Measurements from ENCODE around the gene TRIM2. TPM values are rescaled to one million over a fixed set of nuclear protein-coding genes. Genes with fewer than 3 reads are reported as not detected.

Gene TRIM2
- total RNA-seq, 1 donor = 39.8 TPM

DNA sequence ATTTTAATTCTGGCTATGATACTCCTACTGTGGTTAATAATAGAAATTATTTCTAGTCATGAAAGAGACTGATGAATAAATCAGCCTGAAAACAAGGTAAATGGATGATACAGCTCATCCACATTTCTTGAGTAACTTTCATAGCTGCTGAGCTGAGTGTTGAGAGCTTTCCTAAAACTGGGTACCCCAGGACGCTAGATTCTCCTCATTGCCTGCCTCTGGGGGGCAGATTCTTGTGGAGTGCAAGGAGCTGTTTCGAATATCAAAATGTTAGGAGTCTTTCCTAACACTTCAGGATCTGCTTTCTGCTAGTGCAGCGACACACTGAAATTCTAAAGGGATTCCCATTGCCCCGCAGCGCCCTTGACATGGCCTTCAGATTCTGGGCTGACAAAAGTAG is 142.3 kb downstream of the TRIM2 start:
- Histone ChIP-seq H4K20me1 (ENCODE audit: insufficient read depth, low read length) (no peaks in the 10 kb centered on the region), H3K79me2 (ENCODE audit: insufficient read depth, low read length) (peaks cover 18% of the 10 kb centered on the region), H3K36me3 (ENCODE audit: insufficient read depth, low read length) (no peaks in the 10 kb centered on the region), H3K9me3 (ENCODE audit: low read depth, low read length) (no peaks in the 10 kb centered on the region), H3K4me3 (ENCODE audit: insufficient read depth, low read length) (no peak overlapping the region), H3K27ac (ENCODE audit: low read depth, low read length) (no peak overlapping the region), H3K4me1 (ENCODE audit: insufficient read depth, low read length) (peaks cover 8% of the 10 kb centered on the region), H2AFZ (ENCODE audit: low read length) (no peak overlapping the region), H3K27me3 (ENCODE audit: insufficient read depth, low read length) (no peaks in the 10 kb centered on the region), H3K4me2 (ENCODE audit: insufficient read depth, low read length) (no peak overlapping the region)
- TF ChIP-seq, protein P1, sequence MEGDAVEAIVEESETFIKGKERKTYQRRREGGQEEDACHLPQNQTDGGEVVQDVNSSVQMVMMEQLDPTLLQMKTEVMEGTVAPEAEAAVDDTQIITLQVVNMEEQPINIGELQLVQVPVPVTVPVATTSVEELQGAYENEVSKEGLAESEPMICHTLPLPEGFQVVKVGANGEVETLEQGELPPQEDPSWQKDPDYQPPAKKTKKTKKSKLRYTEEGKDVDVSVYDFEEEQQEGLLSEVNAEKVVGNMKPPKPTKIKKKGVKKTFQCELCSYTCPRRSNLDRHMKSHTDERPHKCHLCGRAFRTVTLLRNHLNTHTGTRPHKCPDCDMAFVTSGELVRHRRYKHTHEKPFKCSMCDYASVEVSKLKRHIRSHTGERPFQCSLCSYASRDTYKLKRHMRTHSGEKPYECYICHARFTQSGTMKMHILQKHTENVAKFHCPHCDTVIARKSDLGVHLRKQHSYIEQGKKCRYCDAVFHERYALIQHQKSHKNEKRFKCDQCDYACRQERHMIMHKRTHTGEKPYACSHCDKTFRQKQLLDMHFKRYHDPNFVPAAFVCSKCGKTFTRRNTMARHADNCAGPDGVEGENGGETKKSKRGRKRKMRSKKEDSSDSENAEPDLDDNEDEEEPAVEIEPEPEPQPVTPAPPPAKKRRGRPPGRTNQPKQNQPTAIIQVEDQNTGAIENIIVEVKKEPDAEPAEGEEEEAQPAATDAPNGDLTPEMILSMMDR (IDR thresholded peaks at IDR 0.05; ENCODE audit: extremely low read depth, low read depth, low read length) = peak; percentile 21
- DNase-seq (ENCODE audit: insufficient read length, low spot score, missing footprints) = no peak

DNA sequence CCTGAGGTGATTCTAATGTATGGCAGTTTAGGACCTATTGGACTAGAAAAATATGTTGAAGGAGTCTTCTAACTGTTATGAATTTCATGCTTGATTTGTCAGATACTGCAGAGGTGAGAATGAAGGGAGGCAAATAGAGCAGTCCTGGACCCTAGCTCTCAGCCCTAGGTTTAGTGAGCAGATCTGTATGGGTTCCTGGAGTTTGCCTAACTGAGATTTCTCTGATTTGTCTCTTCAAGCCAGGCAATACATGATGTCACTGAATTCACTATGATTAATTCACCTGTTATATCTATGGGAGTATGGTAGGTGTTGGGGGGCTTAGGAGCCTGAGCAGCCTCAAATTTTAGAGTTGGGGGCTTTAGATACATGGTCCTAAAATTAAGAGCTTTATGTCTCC is 142.9 kb downstream of the TRIM2 start:
- TF ChIP-seq, protein P1 (IDR thresholded peaks at IDR 0.05; ENCODE audit: extremely low read depth, low read depth, low read length) = no peak
- peaks cover 18% of the 10 kb centered on the region for H3K79me2 ChIP-seq (ENCODE audit: insufficient read depth, low read length)

DNA sequence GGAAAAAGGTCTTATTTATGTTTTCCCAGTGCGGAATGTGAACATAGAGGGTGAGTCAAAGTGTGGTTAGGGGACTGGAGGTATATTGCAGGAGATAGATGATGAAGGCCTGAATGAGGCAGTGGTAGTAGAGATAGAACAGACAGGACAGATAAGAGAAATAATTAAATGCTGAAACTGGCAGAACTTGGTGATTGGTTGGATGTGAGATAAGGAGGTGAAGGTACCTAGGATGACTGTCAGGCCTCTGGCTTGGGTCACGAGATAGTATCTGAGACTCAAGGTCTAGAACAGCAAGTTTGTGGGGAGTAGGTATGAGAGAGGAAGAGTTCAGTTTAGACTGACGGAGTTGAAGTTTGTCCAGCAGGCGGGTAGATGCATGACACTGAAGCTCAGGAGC is 143.8 kb downstream of the TRIM2 start:
- Histone ChIP-seq H3K4me1 (ENCODE audit: insufficient read depth, low read length) (peaks cover 5% of the 10 kb centered on the region), H3K4me3 (ENCODE audit: insufficient read depth, low read length) (no peak overlapping the region), H3K36me3 (ENCODE audit: insufficient read depth, low read length) (no peaks in the 10 kb centered on the region), H3K4me2 (ENCODE audit: insufficient read depth, low read length) (no peak overlapping the region), H3K27ac (ENCODE audit: low read depth, low read length) (no peak overlapping the region), H4K20me1 (ENCODE audit: insufficient read depth, low read length) (no peaks in the 10 kb centered on the region), H2AFZ (ENCODE audit: low read length) (no peak overlapping the region), H3K79me2 (ENCODE audit: insufficient read depth, low read length) (peaks cover 18% of the 10 kb centered on the region), H3K27me3 (ENCODE audit: insufficient read depth, low read length) (no peaks in the 10 kb centered on the region), H3K9me3 (ENCODE audit: low read depth, low read length) (no peaks in the 10 kb centered on the region)
- TF ChIP-seq, protein P1 (IDR thresholded peaks at IDR 0.05; ENCODE audit: extremely low read depth, low read depth, low read length) = no peak
- no peak for DNase-seq (ENCODE audit: insufficient read length, low spot score, missing footprints)

More for the DNA sequence above, 142.9 kb downstream of the TRIM2 start:
- no peaks in the 10 kb centered on the region for H3K9me3 ChIP-seq (ENCODE audit: low read depth, low read length)
- no peaks in the 10 kb centered on the region for H4K20me1 ChIP-seq (ENCODE audit: insufficient read depth, low read length)
- no peaks in the 10 kb centered on the region for H3K27me3 ChIP-seq (ENCODE audit: insufficient read depth, low read length)
- no peak overlapping the region for H2AFZ ChIP-seq (ENCODE audit: low read length)
- no peak for DNase-seq (ENCODE audit: insufficient read length, low spot score, missing footprints)
- no peak overlapping the region for H3K27ac ChIP-seq (ENCODE audit: low read depth, low read length)
- H3K36me3 ChIP-seq (ENCODE audit: insufficient read depth, low read length) = no peaks in the 10 kb centered on the region
- H3K4me1 ChIP-seq (ENCODE audit: insufficient read depth, low read length) = peaks cover 5% of the 10 kb centered on the region
- H3K4me2 ChIP-seq (ENCODE audit: insufficient read depth, low read length) = no peak overlapping the region
- no peak overlapping the region for H3K4me3 ChIP-seq (ENCODE audit: insufficient read depth, low read length)

DNA sequence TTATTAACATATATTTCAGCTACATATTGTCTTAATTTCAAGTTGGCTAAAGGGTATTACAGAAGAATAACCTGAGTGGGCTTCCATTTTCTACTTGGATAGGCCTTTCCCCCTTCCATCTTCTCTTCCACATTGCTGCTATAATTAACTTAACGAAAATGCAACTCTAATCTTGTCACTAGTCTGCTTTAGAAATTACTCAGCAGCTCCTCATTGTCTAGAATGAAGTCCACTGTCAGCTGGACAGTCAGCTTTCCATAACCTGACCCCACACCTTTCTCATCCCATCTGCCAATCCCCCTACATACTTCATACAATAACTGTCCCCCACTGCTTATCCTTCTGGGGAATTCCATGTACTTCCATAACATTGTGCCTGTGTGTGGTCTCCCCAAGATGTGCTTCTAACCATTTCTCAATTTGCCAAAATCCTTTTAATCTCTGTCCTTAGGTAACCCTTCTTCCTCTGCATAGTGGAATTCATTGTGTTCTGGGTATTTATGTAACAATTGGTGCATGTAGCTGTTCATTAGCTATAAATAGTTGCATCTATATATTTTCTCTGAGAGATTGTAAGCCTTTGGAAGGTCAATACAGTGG is 145.1 kb downstream of the TRIM2 start:
- peaks cover 5% of the 10 kb centered on the region for H3K4me1 ChIP-seq (ENCODE audit: insufficient read depth, low read length)
- H3K79me2 ChIP-seq (ENCODE audit: insufficient read depth, low read length) = peaks cover 18% of the 10 kb centered on the region
- H3K27ac ChIP-seq (ENCODE audit: low read depth, low read length) = no peak overlapping the region

More for the DNA sequence above, 145.1 kb downstream of the TRIM2 start:
- H4K20me1 ChIP-seq (ENCODE audit: insufficient read depth, low read length) = no peaks in the 10 kb centered on the region
- TF ChIP-seq, protein P1 (IDR thresholded peaks at IDR 0.05; ENCODE audit: extremely low read depth, low read depth, low read length) = no peak
- H3K9me3 ChIP-seq (ENCODE audit: low read depth, low read length) = no peaks in the 10 kb centered on the region
- no peak overlapping the region for H3K4me3 ChIP-seq (ENCODE audit: insufficient read depth, low read length)
- H2AFZ ChIP-seq (ENCODE audit: low read length) = peak overlapping the region; percentile 29
- no peaks in the 10 kb centered on the region for H3K27me3 ChIP-seq (ENCODE audit: insufficient read depth, low read length)
- H3K4me2 ChIP-seq (ENCODE audit: insufficient read depth, low read length) = no peak overlapping the region
- H3K36me3 ChIP-seq (ENCODE audit: insufficient read depth, low read length) = no peaks in the 10 kb centered on the region
- no peak for DNase-seq (ENCODE audit: insufficient read length, low spot score, missing footprints)
